Calu3 (cell line): ENCODE measurements around the gene NHERF2. TPM values are rescaled to one million over a fixed set of nuclear protein-coding genes. Genes with fewer than 3 reads are reported as not detected.

ENCODE experiments used
- BruUV-seq: library from RNA; stranded (reverse); fragments of 400-500 nt; replicated peaks from 2 replicates; lab custom pipeline; 2021; lab: Mats Ljungman, UMichigan
- CTCF ChIA-PET: fragments of 300-600 bp; sonication (Branson Sonifier 250); formaldehyde crosslinking; loops from one replicate; lab custom pipeline; 2022; ENCODE audit warnings: antibody characterized with exemption; lab: Charles Lee
- DNase-seq: peaks from one replicate; pipeline ENCODE4 v3.0.0; 2022
- H3K27ac Mint-ChIP-seq: one replicate; pipeline ENCODE4 v1.8.0; 2022; ENCODE audit warnings: mixed read lengths; ENCODE audit not compliant: unreplicated experiment
- H3K27me3 Mint-ChIP-seq: one replicate; pipeline ENCODE4 v1.8.0; 2022; ENCODE audit warnings: mixed read lengths; ENCODE audit not compliant: unreplicated experiment
- H3K36me3 Mint-ChIP-seq: one replicate; pipeline ENCODE4 v1.8.0; 2022; ENCODE audit warnings: mild to moderate bottlenecking, moderate library complexity, mixed read lengths; ENCODE audit not compliant: insufficient read depth, unreplicated experiment
- H3K4me1 Mint-ChIP-seq: one replicate; pipeline ENCODE4 v1.8.0; 2022; ENCODE audit warnings: mild to moderate bottlenecking, low read depth, mixed read lengths; ENCODE audit not compliant: unreplicated experiment
- H3K4me3 Mint-ChIP-seq: one replicate; pipeline ENCODE4 v1.8.0; 2022; ENCODE audit warnings: mild to moderate bottlenecking, low read depth, moderate library complexity, mixed read lengths; ENCODE audit not compliant: unreplicated experiment
- H3K9me3 Mint-ChIP-seq: one replicate; pipeline ENCODE4 v1.8.0; 2022; ENCODE audit warnings: low read depth, mixed read lengths; ENCODE audit not compliant: unreplicated experiment
- intact Hi-C: fragments of 100-400 bp; cut with micrococcal nuclease; formaldehyde crosslinking; loops from one replicate; pipeline ENCODE4 v1.10.0; 2022; ENCODE audit not compliant: unreplicated experiment
- total RNA-seq: library from RNA; stranded (reverse); gene quantifications from 2 replicates; pipeline ENCODE4 v1.2.3, GENCODE V29; 2022
- TF ChIP-seq, protein P1 (sequence below): fragments of 200-600 bp; IDR thresholded peaks from one replicate; pipeline ENCODE4 v1.8.0; 2022; ENCODE audit warnings: antibody characterized with exemption; ENCODE audit not compliant: unreplicated experiment

Gene NHERF2
- total RNA-seq, 1 experiment from 2014 or later, result 15.7 TPM

- Mint-ChIP-seq H3K9me3 (no peaks in the 10 kb centered on the region), H3K27me3 (no peaks in the 10 kb centered on the region), H3K36me3 (peaks cover 21% of the 10 kb centered on the region), H3K4me3 (no peak overlapping the region), H3K27ac (no peak overlapping the region), H3K4me1 (no peaks in the 10 kb centered on the region)
- BruUV-seq, result no TSS peak
- DNase-seq, result no peak
- intact Hi-C loops, result no loop called here
- TF ChIP-seq, protein P1, sequence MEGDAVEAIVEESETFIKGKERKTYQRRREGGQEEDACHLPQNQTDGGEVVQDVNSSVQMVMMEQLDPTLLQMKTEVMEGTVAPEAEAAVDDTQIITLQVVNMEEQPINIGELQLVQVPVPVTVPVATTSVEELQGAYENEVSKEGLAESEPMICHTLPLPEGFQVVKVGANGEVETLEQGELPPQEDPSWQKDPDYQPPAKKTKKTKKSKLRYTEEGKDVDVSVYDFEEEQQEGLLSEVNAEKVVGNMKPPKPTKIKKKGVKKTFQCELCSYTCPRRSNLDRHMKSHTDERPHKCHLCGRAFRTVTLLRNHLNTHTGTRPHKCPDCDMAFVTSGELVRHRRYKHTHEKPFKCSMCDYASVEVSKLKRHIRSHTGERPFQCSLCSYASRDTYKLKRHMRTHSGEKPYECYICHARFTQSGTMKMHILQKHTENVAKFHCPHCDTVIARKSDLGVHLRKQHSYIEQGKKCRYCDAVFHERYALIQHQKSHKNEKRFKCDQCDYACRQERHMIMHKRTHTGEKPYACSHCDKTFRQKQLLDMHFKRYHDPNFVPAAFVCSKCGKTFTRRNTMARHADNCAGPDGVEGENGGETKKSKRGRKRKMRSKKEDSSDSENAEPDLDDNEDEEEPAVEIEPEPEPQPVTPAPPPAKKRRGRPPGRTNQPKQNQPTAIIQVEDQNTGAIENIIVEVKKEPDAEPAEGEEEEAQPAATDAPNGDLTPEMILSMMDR, result no peak
- CTCF ChIA-PET, result no interaction called here
Measured at GRCh38 chr16:2034696-2035430, 8.2 kb downstream of the NHERF2 start.

GRCh38 chr16:2035431-2036199, 8.9 kb downstream of the NHERF2 start:
- Mint-ChIP-seq H3K27ac (no peak overlapping the region), H3K36me3 (peaks cover 28% of the 10 kb centered on the region), H3K4me3 (no peak overlapping the region), H3K27me3 (no peaks in the 10 kb centered on the region), H3K4me1 (peaks cover 4% of the 10 kb centered on the region), H3K9me3 (no peaks in the 10 kb centered on the region)
- BruUV-seq, result no TSS peak
- DNase-seq, result no peak
- intact Hi-C loops, result no loop called here
- CTCF ChIA-PET, result interaction anchor here (0.6 kb wide), 1 partner anchor 107 kb away, joined by 6 read pairs; no protein-coding TSS in a partner anchor
- TF ChIP-seq, protein P1, result no peak

- TF ChIP-seq, protein P1, result no peak
- Mint-ChIP-seq H3K27ac (no peak overlapping the region), H3K9me3 (no peaks in the 10 kb centered on the region), H3K36me3 (peaks cover 33% of the 10 kb centered on the region), H3K4me3 (no peak overlapping the region), H3K27me3 (no peaks in the 10 kb centered on the region), H3K4me1 (peaks cover 12% of the 10 kb centered on the region)
- intact Hi-C loops, result no loop called here
- BruUV-seq, result no TSS peak
- DNase-seq, result no peak
- CTCF ChIA-PET, result interaction anchor here (0.6 kb wide), 1 partner anchor 108 kb away, joined by 6 read pairs; no protein-coding TSS in a partner anchor
Measured at GRCh38 chr16:2036200-2036966, 9.7 kb downstream of the NHERF2 start.

- no TSS peak for BruUV-seq
- DNase-seq, result no peak
- Mint-ChIP-seq H3K36me3 (peaks cover 35% of the 10 kb centered on the region), H3K27ac (no peak overlapping the region), H3K27me3 (no peaks in the 10 kb centered on the region), H3K9me3 (no peaks in the 10 kb centered on the region), H3K4me3 (no peak overlapping the region), H3K4me1 (peaks cover 15% of the 10 kb centered on the region)
- TF ChIP-seq, protein P1, result no peak
- CTCF ChIA-PET, result no interaction called here
- intact Hi-C loops, result no loop called here
Measured at GRCh38 chr16:2037115-2037514, 10.4 kb downstream of the NHERF2 start.
